MM.1S (cell line): ENCODE measurements around the gene ADCY5.

Experiments used
- DNase-seq: peaks from one replicate; pipeline ENCODE4 v3.0.0-alpha.2; 2015
- H2AFZ ChIP-seq: fragments of 300-600 bp; sonication (generic); 2 replicates; pipeline ENCODE4 v1.6.0; 2016; ENCODE audit warnings: antibody characterized with exemption, low read length
- H3F3A ChIP-seq: fragments of 300-600 bp; sonication (generic); 2 replicates; pipeline ENCODE4 v1.6.1; 2016; ENCODE audit warnings: mild to moderate bottlenecking, antibody characterized with exemption, low read length, moderate library complexity, mixed read lengths; ENCODE audit not compliant: insufficient read depth
- H3K27ac ChIP-seq: fragments of 300-600 bp; sonication (generic); 2 replicates; pipeline ENCODE4 v1.5.1; 2016; ENCODE audit warnings: mild to moderate bottlenecking, low read length
- H3K27me3 ChIP-seq: fragments of 300-600 bp; sonication (generic); replicated peaks from 2 replicates; pipeline ENCODE4 v1.6.0; 2016; ENCODE audit warnings: low read length; ENCODE audit not compliant: insufficient read depth
- H3K36me3 ChIP-seq: fragments of 300-600 bp; sonication (generic); replicated peaks from 2 replicates; pipeline ENCODE4 v1.6.1; 2016; ENCODE audit warnings: mild to moderate bottlenecking, low read length, mixed read lengths; ENCODE audit not compliant: insufficient read depth
- H3K4me1 ChIP-seq: fragments of 300-600 bp; sonication (generic); 2 replicates; pipeline ENCODE4 v1.6.1; 2016; ENCODE audit warnings: low read length, mixed read lengths
- H3K4me2 ChIP-seq: fragments of 300-600 bp; sonication (generic); 2 replicates; pipeline ENCODE4 v1.6.0; 2016; ENCODE audit warnings: low read depth, low read length
- H3K4me3 ChIP-seq: fragments of 300-600 bp; sonication (generic); 2 replicates; pipeline ENCODE4 v1.5.1; 2016; ENCODE audit warnings: low read length, mixed read lengths
- H3K79me2 ChIP-seq: fragments of 300-600 bp; sonication (generic); 2 replicates; pipeline ENCODE4 v1.6.1; 2016; ENCODE audit warnings: mixed run types, low read length, mixed read lengths
- H3K9ac ChIP-seq: fragments of 300-600 bp; sonication (generic); 2 replicates; pipeline ENCODE4 v1.6.1; 2016; ENCODE audit warnings: low read length, mixed read lengths
- H3K9me2 ChIP-seq: fragments of 300-600 bp; sonication (generic); replicated peaks from 2 replicates; pipeline ENCODE4 v1.6.1; 2016; ENCODE audit warnings: mild to moderate bottlenecking, low read length, mixed read lengths; ENCODE audit not compliant: insufficient read depth
- H3K9me3 ChIP-seq: fragments of 300-600 bp; sonication (generic); replicated peaks from 2 replicates; pipeline ENCODE4 v1.6.1; 2016; ENCODE audit warnings: mild to moderate bottlenecking, low read length, mixed read lengths; ENCODE audit not compliant: insufficient read depth
- H4K20me1 ChIP-seq: fragments of 300-600 bp; sonication (generic); 2 replicates; pipeline ENCODE4 v1.6.1; 2016; ENCODE audit warnings: mild to moderate bottlenecking, low read length, moderate library complexity, mixed read lengths; ENCODE audit not compliant: insufficient read depth
- EZH2 ChIP-seq: fragments of 300-600 bp; sonication (generic); optimal IDR thresholded peaks from 2 replicates; pipeline ENCODE3; 2017; ENCODE audit warnings: low read depth, mild to moderate bottlenecking, antibody characterized with exemption, low read length, mixed read lengths
- EZH2phosphoT487 ChIP-seq: fragments of 300-600 bp; sonication (generic); IDR thresholded peaks from 2 replicates; pipeline ENCODE4 v1.6.1; 2018; ENCODE audit warnings: antibody characterized with exemption, low read length
- TF ChIP-seq, protein P1 (sequence below): fragments of 300-600 bp; sonication (generic); IDR thresholded peaks from 2 replicates; pipeline ENCODE4 v1.5.1; 2016; ENCODE audit warnings: antibody characterized with exemption, low read length, mixed read lengths

Gene ADCY5

GRCh38 chr3:123374016-123374415, 74.9 kb downstream of the ADCY5 start:
- no peaks in the 10 kb centered on the region for H4K20me1 ChIP-seq
- H3K27me3 ChIP-seq: no peaks in the 10 kb centered on the region
- H3K27ac ChIP-seq: no peak overlapping the region
- no peak for DNase-seq
- H3K9me3 ChIP-seq: no peaks in the 10 kb centered on the region
- H3K4me3 ChIP-seq: no peak overlapping the region
- no peaks in the 10 kb centered on the region for H3F3A ChIP-seq
- H2AFZ ChIP-seq: no peak overlapping the region
- H3K79me2 ChIP-seq: no peaks in the 10 kb centered on the region
- TF ChIP-seq EZH2phosphoT487 (no peak), EZH2 (no peak)
- TF ChIP-seq, protein P1, sequence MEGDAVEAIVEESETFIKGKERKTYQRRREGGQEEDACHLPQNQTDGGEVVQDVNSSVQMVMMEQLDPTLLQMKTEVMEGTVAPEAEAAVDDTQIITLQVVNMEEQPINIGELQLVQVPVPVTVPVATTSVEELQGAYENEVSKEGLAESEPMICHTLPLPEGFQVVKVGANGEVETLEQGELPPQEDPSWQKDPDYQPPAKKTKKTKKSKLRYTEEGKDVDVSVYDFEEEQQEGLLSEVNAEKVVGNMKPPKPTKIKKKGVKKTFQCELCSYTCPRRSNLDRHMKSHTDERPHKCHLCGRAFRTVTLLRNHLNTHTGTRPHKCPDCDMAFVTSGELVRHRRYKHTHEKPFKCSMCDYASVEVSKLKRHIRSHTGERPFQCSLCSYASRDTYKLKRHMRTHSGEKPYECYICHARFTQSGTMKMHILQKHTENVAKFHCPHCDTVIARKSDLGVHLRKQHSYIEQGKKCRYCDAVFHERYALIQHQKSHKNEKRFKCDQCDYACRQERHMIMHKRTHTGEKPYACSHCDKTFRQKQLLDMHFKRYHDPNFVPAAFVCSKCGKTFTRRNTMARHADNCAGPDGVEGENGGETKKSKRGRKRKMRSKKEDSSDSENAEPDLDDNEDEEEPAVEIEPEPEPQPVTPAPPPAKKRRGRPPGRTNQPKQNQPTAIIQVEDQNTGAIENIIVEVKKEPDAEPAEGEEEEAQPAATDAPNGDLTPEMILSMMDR: no peak
- H3K9ac ChIP-seq: no peak overlapping the region
- H3K4me2 ChIP-seq: no peak overlapping the region
- H3K36me3 ChIP-seq: no peaks in the 10 kb centered on the region
- H3K4me1 ChIP-seq: no peaks in the 10 kb centered on the region
- H3K9me2 ChIP-seq: no peaks in the 10 kb centered on the region

- H3K79me2 ChIP-seq: no peaks in the 10 kb centered on the region
- H2AFZ ChIP-seq: no peak overlapping the region
- H3K4me2 ChIP-seq: no peak overlapping the region
- H3K9me3 ChIP-seq: no peaks in the 10 kb centered on the region
- H3K27me3 ChIP-seq: no peaks in the 10 kb centered on the region
- no peaks in the 10 kb centered on the region for H3K36me3 ChIP-seq
- no peak for TF ChIP-seq EZH2
- no peak for TF ChIP-seq EZH2phosphoT487
- TF ChIP-seq, protein P1: no peak
- no peaks in the 10 kb centered on the region for H3K9me2 ChIP-seq
- no peaks in the 10 kb centered on the region for H4K20me1 ChIP-seq
- H3F3A ChIP-seq: no peaks in the 10 kb centered on the region
- H3K27ac ChIP-seq: no peak overlapping the region
- H3K4me1 ChIP-seq: no peaks in the 10 kb centered on the region
- no peak overlapping the region for H3K9ac ChIP-seq
- DNase-seq: no peak
- no peak overlapping the region for H3K4me3 ChIP-seq
Measured at GRCh38 chr3:123373474-123373987, 75.4 kb downstream of the ADCY5 start.

DNA sequence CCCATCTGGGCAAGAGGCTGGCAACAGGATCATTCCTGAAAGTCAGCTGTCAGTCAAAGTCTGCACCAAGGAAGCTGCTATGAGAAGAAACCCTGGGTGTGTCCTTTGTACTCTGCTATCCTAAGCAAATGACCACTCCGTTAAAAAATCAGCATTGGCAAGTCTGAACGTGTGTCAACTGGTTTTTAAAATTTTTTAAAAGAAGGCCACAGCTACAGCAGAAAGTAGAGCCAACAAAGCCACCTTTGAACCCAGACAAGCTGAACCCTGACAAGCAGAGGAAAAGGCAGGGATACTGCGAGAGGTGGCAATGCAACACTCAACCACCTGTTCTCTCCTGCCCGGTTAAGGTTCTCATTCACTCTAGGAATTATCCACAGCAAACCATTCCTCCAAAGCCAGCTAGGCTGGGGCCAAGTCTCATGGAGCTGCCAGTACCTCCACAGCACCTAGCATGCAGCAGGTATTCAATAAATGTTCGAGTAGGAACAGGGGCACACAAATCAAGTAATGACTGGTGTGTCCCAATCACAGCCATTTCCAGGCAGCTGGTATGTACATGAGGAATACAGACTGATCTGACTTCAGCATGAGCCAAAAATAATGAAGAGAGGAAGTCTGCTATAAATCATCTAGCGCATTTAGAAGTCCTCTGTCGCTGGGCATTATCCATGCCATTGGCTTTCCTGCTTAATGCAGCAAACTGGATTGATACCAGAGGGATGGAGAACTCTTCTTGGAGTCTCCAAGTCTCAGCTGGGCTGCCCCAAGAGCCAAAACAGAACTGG, 76.0 kb downstream of the ADCY5 start:
- no peak overlapping the region for H3K9ac ChIP-seq
- no peak overlapping the region for H2AFZ ChIP-seq
- no peaks in the 10 kb centered on the region for H4K20me1 ChIP-seq
- TF ChIP-seq, protein P1: no peak
- TF ChIP-seq EZH2 (no peak), EZH2phosphoT487 (no peak)
- H3F3A ChIP-seq: no peaks in the 10 kb centered on the region
- no peaks in the 10 kb centered on the region for H3K9me3 ChIP-seq
- H3K9me2 ChIP-seq: no peaks in the 10 kb centered on the region
- no peak overlapping the region for H3K27ac ChIP-seq
- H3K4me3 ChIP-seq: no peak overlapping the region
- no peaks in the 10 kb centered on the region for H3K79me2 ChIP-seq
- no peak overlapping the region for H3K4me2 ChIP-seq
- no peak for DNase-seq
- no peaks in the 10 kb centered on the region for H3K36me3 ChIP-seq
- no peaks in the 10 kb centered on the region for H3K27me3 ChIP-seq
- no peaks in the 10 kb centered on the region for H3K4me1 ChIP-seq
